K562 (cell line): ENCODE measurements around the gene DSC1. TPM values are rescaled to one million over a fixed set of nuclear protein-coding genes. Genes with fewer than 3 reads are reported as not detected.

Experiments used
- ATAC-seq: fragments of 200-7000 bp; cut with Tn5 transposase; 3 replicates; pipeline ENCODE4 v1.9.1; 2020; ENCODE audit warnings: moderate library complexity
- BruUV-seq: library from RNA; stranded (reverse); fragments of 400-500 nt; replicated peaks from 2 replicates; lab custom pipeline; 2021; lab: Mats Ljungman, UMichigan
- CTCF ChIA-PET: fragments of 300-600 bp; formaldehyde crosslinking; extraction: SDS; loops from one replicate; lab custom pipeline; 2021; ENCODE audit warnings: low intra/inter-chr PET ratio; lab: Yijun Ruan, JAX
- POLR2A ChIA-PET: fragments of 300-600, 350-650 bp; sonication (Branson Sonifier 250); formaldehyde crosslinking; extraction: SDS; loops from one replicate; lab custom pipeline; 2021; ENCODE audit warnings: antibody characterized with exemption, inconsistent platforms; lab: Yijun Ruan, JAX
- DNase-seq, 4 experiments: peaks; one replicate each; pipeline versions ENCODE4 v3.0.0 to v3.0.0-alpha.2; 2011 to 2018; ENCODE audit warnings: low spot score in 3 of 4, mixed read lengths in 3 of 4; ENCODE audit errors: extremely low read depth in 1 of 4
- FAIRE-seq: peaks from 2 replicates; lab custom pipeline; 2011; peaks lifted over from hg19 to GRCh38; lab: Jason Lieb, UNC
- H2AFZ ChIP-seq: 2 replicates; pipeline ENCODE4 v1.6.0; 2011; ENCODE audit warnings: low read depth, low read length, control low read depth, inconsistent platforms
- H3K27ac ChIP-seq: fragments of 200-600 bp; 3 replicates; pipeline ENCODE4 v1.8.0; 2011; ENCODE audit warnings: low read depth, mild to moderate bottlenecking, control low read depth, inconsistent platforms, low read length, moderate library complexity, mixed read lengths; ENCODE audit errors: extremely low read depth
- H3K27me3 ChIP-seq, 2 experiments: fragments of 300-600 bp in 1 of 2; 2 replicates in 1 of 2; 3 replicates in 1 of 2; pipeline versions ENCODE4 v1.6.0 to v1.8.0; 2011; ENCODE audit warnings: inconsistent platforms in 2 of 2, low read length in 2 of 2, mild to moderate bottlenecking in 1 of 2, mixed read lengths in 1 of 2, moderate library complexity in 1 of 2; ENCODE audit not compliant: control insufficient read depth in 2 of 2, insufficient read depth in 2 of 2
- H3K36me3 ChIP-seq: fragments of 300-600 bp; 3 replicates; pipeline ENCODE4 v1.8.0; 2011; ENCODE audit warnings: mild to moderate bottlenecking, low read length, inconsistent platforms; ENCODE audit not compliant: control insufficient read depth, insufficient read depth
- H3K4me1 ChIP-seq, 2 experiments: fragments of 200-600 bp in 1 of 2; replicated peaks in 1 of 2; 2 replicates in 1 of 2; 3 replicates in 1 of 2; pipeline versions ENCODE4 v1.5.1 to v1.8.0; 2011; ENCODE audit warnings: inconsistent platforms in 2 of 2, low read length in 2 of 2, mild to moderate bottlenecking in 1 of 2, mixed read lengths in 1 of 2, moderate library complexity in 1 of 2; ENCODE audit not compliant: control insufficient read depth in 2 of 2, insufficient read depth in 2 of 2
- H3K4me2 ChIP-seq: 2 replicates; pipeline ENCODE4 v1.6.1; 2011; ENCODE audit warnings: low read length, control low read depth, inconsistent platforms, mixed read lengths; ENCODE audit not compliant: insufficient read depth
- H3K4me3 ChIP-seq: fragments of 200-600 bp; sonication (generic), shearing (Covaris generic); 2 replicates; pipeline ENCODE4 v1.5.1; 2016; ENCODE audit warnings: control low read depth, inconsistent platforms
- H3K79me2 ChIP-seq: fragments of 200-600 bp; 3 replicates; pipeline ENCODE4 v1.8.0; 2011; ENCODE audit warnings: low read length, inconsistent platforms; ENCODE audit not compliant: control insufficient read depth, insufficient read depth
- H3K9ac ChIP-seq, 2 experiments: 2 replicates each; pipeline versions ENCODE4 v1.6.0 to v1.6.1; 2011; ENCODE audit warnings: low read depth in 2 of 2, low read length in 2 of 2, control low read depth in 1 of 2, inconsistent platforms in 1 of 2, mild to moderate bottlenecking in 1 of 2, mixed read lengths in 1 of 2; ENCODE audit not compliant: insufficient read depth in 1 of 2
- H3K9me1 ChIP-seq: one replicate; pipeline ENCODE4 v1.6.0; 2011; ENCODE audit warnings: inconsistent platforms, mild to moderate bottlenecking, low read length, moderate library complexity; ENCODE audit not compliant: control insufficient read depth, insufficient read depth
- H3K9me3 ChIP-seq: replicated peaks from 2 replicates; pipeline ENCODE4 v1.5.1; 2011; ENCODE audit warnings: low read depth, low read length, inconsistent platforms; ENCODE audit not compliant: control insufficient read depth, insufficient read depth
- H4K20me1 ChIP-seq: replicated peaks from 2 replicates; pipeline ENCODE4 v1.6.1; 2011; ENCODE audit warnings: low read length, inconsistent platforms, mixed read lengths; ENCODE audit not compliant: control insufficient read depth, insufficient read depth
- CTCF ChIP-seq, 3 experiments: IDR thresholded peaks in 2 of 3; conservative IDR thresholded peaks in 1 of 3; 2 replicates each; pipeline ENCODE4 v1.5.1; 2011 to 2012; ENCODE audit warnings: low read length in 3 of 3, mild to moderate bottlenecking in 3 of 3, control low read depth in 2 of 3, improper control_type of control experiment in 1 of 3, inconsistent platforms in 1 of 3, low read depth in 1 of 3, mixed read lengths in 1 of 3, moderate library complexity in 1 of 3; ENCODE audit not compliant: insufficient read depth in 2 of 3
- FOSL1 ChIP-seq: fragments of 200-800 bp; sonication (Bioruptor generic); conservative IDR thresholded peaks from 2 replicates; pipeline ENCODE4 v1.6.1; 2016; ENCODE audit warnings: missing genetic modification characterization, missing compliant biosample characterization
- MEIS2 ChIP-seq: fragments of 450-650 bp; IDR thresholded peaks from 2 replicates; pipeline ENCODE4 v1.6.1; 2014; ENCODE audit warnings: mild to moderate bottlenecking; ENCODE audit not compliant: partially characterized antibody
- NBN ChIP-seq: fragments of 450-650 bp; IDR thresholded peaks from 2 replicates; pipeline ENCODE4 v1.6.1; 2016; ENCODE audit warnings: low read depth, mild to moderate bottlenecking
- NRF1 ChIP-seq, 2 experiments: fragments of 450-650 bp; IDR thresholded peaks in 1 of 2; conservative IDR thresholded peaks in 1 of 2; 2 replicates each; pipeline ENCODE4 v1.6.1; 2014; ENCODE audit warnings: mild to moderate bottlenecking in 2 of 2
- SMARCB1 ChIP-seq: IDR thresholded peaks from 2 replicates; pipeline ENCODE4 v1.6.1; 2011; ENCODE audit warnings: improper control_type of control experiment, low read depth; ENCODE audit not compliant: insufficient read length
- ZNF318 ChIP-seq, 2 experiments: fragments of 450-650 bp; IDR thresholded peaks; 2 replicates each; pipeline ENCODE4 v1.6.1; 2016; ENCODE audit warnings: mild to moderate bottlenecking in 2 of 2, borderline replicate concordance in 1 of 2, low read depth in 1 of 2, moderate library complexity in 1 of 2
- WGBS: fragments of 100-300 bp; shearing (Covaris generic); methylation state at CpG from one replicate; pipeline ENCODE4 v1.1.6; 2016; ENCODE audit warnings: low coverage, mixed read lengths; ENCODE audit not compliant: insufficient coverage; ENCODE audit errors: missing lambda C conversion rate; 5-methylcytosine and 5-hydroxymethylcytosine counted together
- in situ Hi-C: fragments of 300-500 bp; cut with MboI; formaldehyde crosslinking; loops from 4 replicates; pipeline ENCODE4 v1.15.0; 2018; ENCODE audit warnings: inconsistent platforms, mixed read lengths
- intact Hi-C: fragments of 100-400 bp; cut with micrococcal nuclease; formaldehyde crosslinking; loops from 2 replicates; pipeline ENCODE4 v1.14.2; 2022
- polyA plus RNA-seq, 8 experiments: library from polyadenylated mRNA; depleted of rRNA in 4 of 8; stranded (reverse) in 5 of 8; unstranded in 3 of 8; fragments of >200 nt; fragmentation: Nextera tagmentation in 2 of 8; fragmentation: Illumina TruSeq in 1 of 8; extraction: Ambion mirVana in 2 of 8; extraction: Trizol in 1 of 8; gene quantifications; 2 replicates each; pipeline versions ENCODE4 v1.2.1 to v1.2.3, GENCODE V29; 2011 to 2014; ENCODE audit warnings: inconsistent platforms in 1 of 8, missing spikeins in 1 of 8
- total RNA-seq, 7 experiments: library from RNA; depleted of rRNA in 6 of 7; stranded (reverse); fragments of >200 nt in 6 of 7; fragmentation: Illumina TruSeq in 2 of 7; extraction: Trizol in 2 of 7; gene quantifications; 2 replicates each; pipeline versions ENCODE4 v1.2.1 to v1.2.3, GENCODE V29; 2011 to 2021; ENCODE audit warnings: low replicate concordance in 1 of 7

The DSC1 gene
- total and polyA plus RNA-seq, 9 of the 15 experiments (the other 6 are each of a cell fraction or from before 2014, with no cell fraction given) = 0.04 to 0.07 (median 0.05) TPM; not detected in 4

GRCh38 chr18:31206787-31207381 lies 44.2 kb upstream of the DSC1 start:
- ChIA-PET POLR2A (interaction anchor here (1.1 kb wide), 1 partner anchor 11 kb away, joined by 3 read pairs; no protein-coding TSS in a partner anchor), CTCF (no interaction called here)
- Histone ChIP-seq H4K20me1 (no peaks in the 10 kb centered on the region), H3K4me3 (0 out of 2 replicates have a peak overlapping the region, but pooled peaks have one; percentile 9), H3K27me3 (no peaks in the 10 kb centered on the region), H3K27ac (0 out of 3 replicates have a peak overlapping the region, but pooled peaks have one; percentile 24), H3K4me1 (peaks cover 4 to 6% of the 10 kb centered on the region in 2 experiments; a peak in 3 of 5 replicates), H3K9me1 (no peaks in the 10 kb centered on the region), H3K4me2 (peak overlapping the region; percentile 47; the same call in 1 of the 2 replicates), H3K36me3 (no peaks in the 10 kb centered on the region), H3K9ac (no peak overlapping the region), H2AFZ (peak overlapping the region; percentile 71), H3K9me3 (no peaks in the 10 kb centered on the region), H3K79me2 (no peaks in the 10 kb centered on the region)
- ATAC-seq = peak; percentile 88
- no TSS peak for BruUV-seq
- WGBS = 8% methylated on average over 11 of the region's 11 CpGs
- DNase-seq = peak; percentile 24 to 79 (median 41)
- FAIRE-seq = peak; percentile 79
- in situ Hi-C loops (no loop called here), intact Hi-C loops (no loop called here)
- TF ChIP-seq NBN (no peak), NRF1 (conservative IDR thresholded peaks at IDR 0.05 in 1 of 2, IDR thresholded peaks at IDR 0.05 in 1 of 2) (peak; percentile 29 to 48; a peak in 2 of 4 replicates), FOSL1 (peak; percentile 76), SMARCB1 (no peak), MEIS2 (peak; percentile 91), CTCF (IDR thresholded peaks at IDR 0.05 in 2 of 3, conservative IDR thresholded peaks at IDR 0.05 in 1 of 3; ENCODE audit: insufficient read depth in 2 of 3, low read depth in 1 of 3, low read length in 3 of 3) (peak; percentile 41 to 47 (median 45); a peak in 3 of 6 replicates), ZNF318 (IDR thresholded peaks at IDR 0.05; ENCODE audit: borderline replicate concordance in 1 of 2, low read depth in 1 of 2) (no peak)
